H1 (cell line): Measurements from ENCODE around the gene VAV2. TPM values are rescaled to one million over a fixed set of nuclear protein-coding genes. Genes with fewer than 3 reads are reported as not detected.

Experiments
- CTCF ChIA-PET: fragments of 300-600 bp; sonication (Branson Sonifier 250); formaldehyde crosslinking; loops from one replicate; lab custom pipeline; 2021; ENCODE audit not compliant: partially characterized antibody; lab: Charles Lee
- POLR2A ChIA-PET: fragments of 300-600 bp; sonication (Branson Sonifier 250); formaldehyde crosslinking; loops from one replicate; lab custom pipeline; 2021; ENCODE audit warnings: inconsistent platforms; ENCODE audit not compliant: partially characterized antibody; lab: Charles Lee
- DNase-seq, 2 experiments: peaks; one replicate each; pipeline versions ENCODE4 v3.0.0 to v3.0.0-alpha.2; 2010 to 2022; ENCODE audit warnings: low spot score in 2 of 2, low read depth in 1 of 2, mixed read lengths in 1 of 2
- FAIRE-seq: peaks from 2 replicates; lab custom pipeline; 2011; peaks lifted over from hg19 to GRCh38; lab: Jason Lieb, UNC
- H2AFZ ChIP-seq: 2 replicates; pipeline ENCODE4 v1.8.1; 2012; ENCODE audit warnings: low read length, inconsistent platforms
- H2AK5ac ChIP-seq: 2 replicates; pipeline ENCODE4 v1.6.1; 2013; ENCODE audit warnings: low read depth, low read length
- H2BK120ac ChIP-seq: replicated peaks from 2 replicates; pipeline ENCODE3; 2013; ENCODE audit warnings: low read depth, low read length, inconsistent platforms
- H2BK12ac ChIP-seq: 2 replicates; pipeline ENCODE4 v1.6.1; 2013; ENCODE audit warnings: low read depth, low read length
- H2BK15ac ChIP-seq: 2 replicates; pipeline ENCODE4 v1.6.1; 2013; ENCODE audit warnings: low read length
- H2BK20ac ChIP-seq: 2 replicates; pipeline ENCODE4 v1.6.1; 2013; ENCODE audit warnings: low read length
- H2BK5ac ChIP-seq: 2 replicates; pipeline ENCODE4 v1.6.1; 2013; ENCODE audit warnings: low read depth, low read length
- H3K14ac ChIP-seq: 2 replicates; pipeline ENCODE4 v1.6.1; 2013; ENCODE audit warnings: inconsistent platforms; ENCODE audit not compliant: insufficient read length
- H3K18ac ChIP-seq: 2 replicates; pipeline ENCODE4 v1.6.1; 2013; ENCODE audit warnings: low read length; ENCODE audit errors: extremely low read depth
- H3K23ac ChIP-seq: 2 replicates; pipeline ENCODE4 v1.6.1; 2013; ENCODE audit warnings: inconsistent platforms; ENCODE audit not compliant: insufficient read length
- H3K23me2 ChIP-seq: 2 replicates; pipeline ENCODE4 v1.6.1; 2013; ENCODE audit warnings: low read depth, low read length
- H3K27ac ChIP-seq: 2 replicates; pipeline ENCODE4 v1.6.1; 2011; ENCODE audit warnings: low read depth, low read length, inconsistent platforms
- H3K27me3 ChIP-seq, 4 experiments: replicated peaks in 1 of 4; 1 replicate in 1 of 4; 2 replicates in 3 of 4; pipeline versions ENCODE4 v1.6.1 to v1.8.1; 2011 to 2013; ENCODE audit warnings: low read length in 3 of 4, mild to moderate bottlenecking in 3 of 4, inconsistent platforms in 2 of 4, mixed read lengths in 2 of 4, moderate library complexity in 1 of 4; ENCODE audit not compliant: control insufficient read depth in 3 of 4, insufficient read depth in 3 of 4; ENCODE audit errors: extremely low read depth in 1 of 4
- H3K36me3 ChIP-seq, 4 experiments: 2 replicates each; pipeline versions ENCODE4 v1.6.1 to v1.8.1; 2011 to 2013; ENCODE audit warnings: mild to moderate bottlenecking in 4 of 4, low read length in 3 of 4, moderate library complexity in 2 of 4, control low read depth in 1 of 4, inconsistent platforms in 1 of 4; ENCODE audit not compliant: insufficient read depth in 4 of 4, control insufficient read depth in 2 of 4
- H3K4ac ChIP-seq: replicated peaks from 2 replicates; pipeline ENCODE3; 2013; ENCODE audit warnings: low read length, low read depth, mixed read lengths, inconsistent platforms; ENCODE audit not compliant: insufficient read length
- H3K4me1 ChIP-seq, 4 experiments: replicated peaks in 1 of 4; 1 replicate in 1 of 4; 2 replicates in 3 of 4; pipeline versions ENCODE4 v1.6.1 to v1.8.1; 2011 to 2013; ENCODE audit warnings: low read length in 3 of 4, inconsistent platforms in 2 of 4, mixed read lengths in 1 of 4; ENCODE audit not compliant: insufficient read depth in 4 of 4, control insufficient read depth in 3 of 4
- H3K4me2 ChIP-seq, 2 experiments: 2 replicates each; pipeline versions ENCODE4 v1.6.1 to v1.8.1; 2011 to 2013; ENCODE audit warnings: low read depth in 2 of 2, low read length in 2 of 2, control low read depth in 1 of 2, inconsistent platforms in 1 of 2, mild to moderate bottlenecking in 1 of 2; ENCODE audit not compliant: insufficient read depth in 1 of 2
- H3K4me3 ChIP-seq, 4 experiments: fragments of 200-600, 300-600 bp in 1 of 4; sonication (generic), shearing (Covaris generic), sonication (Bioruptor Twin) in 1 of 4; 2 replicates each; pipeline versions ENCODE4 v1.5.1 to v1.8.1; 2011 to 2016; ENCODE audit warnings: low read length in 4 of 4, low read depth in 3 of 4, control low read depth in 2 of 4, inconsistent platforms in 2 of 4, mild to moderate bottlenecking in 2 of 4, mixed read lengths in 1 of 4, moderate library complexity in 1 of 4; ENCODE audit not compliant: insufficient read depth in 2 of 4; ENCODE audit errors: extremely low read depth in 1 of 4
- H3K56ac ChIP-seq: replicated peaks from 2 replicates; pipeline ENCODE3; 2013; ENCODE audit warnings: low read depth, mild to moderate bottlenecking, mixed read lengths, low read length, inconsistent platforms; ENCODE audit not compliant: insufficient read length
- H3K79me1 ChIP-seq: 2 replicates; pipeline ENCODE4 v1.6.1; 2013; ENCODE audit warnings: low read depth, low read length, control low read depth
- H3K79me2 ChIP-seq, 2 experiments: 2 replicates each; pipeline versions ENCODE4 v1.6.1 to v1.8.1; 2012 to 2013; ENCODE audit warnings: low read length in 2 of 2, mild to moderate bottlenecking in 2 of 2, inconsistent platforms in 1 of 2; ENCODE audit not compliant: insufficient read depth in 2 of 2, control insufficient read depth in 1 of 2
- H3K9ac ChIP-seq, 4 experiments: replicated peaks in 1 of 4; 1 replicate in 1 of 4; 2 replicates in 3 of 4; pipeline versions ENCODE4 v1.6.1 to v1.8.1; 2011 to 2013; ENCODE audit warnings: low read depth in 3 of 4, low read length in 3 of 4, control low read depth in 2 of 4, mild to moderate bottlenecking in 2 of 4, moderate library complexity in 2 of 4, inconsistent platforms in 1 of 4; ENCODE audit errors: extremely low read depth in 1 of 4
- H3K9me3 ChIP-seq, 2 experiments: 2 replicates each; pipeline versions ENCODE4 v1.6.1 to v1.8.1; 2012 to 2013; ENCODE audit warnings: mild to moderate bottlenecking in 2 of 2, moderate library complexity in 2 of 2, control low read depth in 1 of 2, inconsistent platforms in 1 of 2, low read depth in 1 of 2, low read length in 1 of 2, mixed read lengths in 1 of 2; ENCODE audit not compliant: insufficient read depth in 2 of 2
- H4K20me1 ChIP-seq, 2 experiments: replicated peaks in 1 of 2; 2 replicates each; pipeline versions ENCODE3 to v1.8.1; 2011 to 2013; ENCODE audit warnings: inconsistent platforms in 2 of 2, low read length in 2 of 2, mild to moderate bottlenecking in 1 of 2; ENCODE audit not compliant: insufficient read depth in 2 of 2, control insufficient read depth in 1 of 2
- H4K5ac ChIP-seq: 2 replicates; pipeline ENCODE4 v1.6.1; 2013; ENCODE audit warnings: low read length, low read depth, mixed read lengths, inconsistent platforms; ENCODE audit not compliant: insufficient read length
- H4K8ac ChIP-seq: 2 replicates; pipeline ENCODE4 v1.8.0; 2013; ENCODE audit warnings: mild to moderate bottlenecking, moderate library complexity, low read length, inconsistent platforms; ENCODE audit not compliant: insufficient read depth; ENCODE audit errors: extremely low read depth
- H4K91ac ChIP-seq: replicated peaks from 2 replicates; pipeline ENCODE3; 2013; ENCODE audit warnings: low read length, mixed read lengths, inconsistent platforms; ENCODE audit not compliant: insufficient read length
- ATF2 ChIP-seq: IDR thresholded peaks from 2 replicates; pipeline ENCODE4 v1.6.1; 2012; ENCODE audit warnings: low read length, inconsistent platforms
- E2F6 ChIP-seq: IDR thresholded peaks from 2 replicates; pipeline ENCODE4 v1.6.1; 2012; ENCODE audit warnings: inconsistent platforms
- JUND ChIP-seq: IDR thresholded peaks from 2 replicates; pipeline ENCODE4 v1.6.1; 2011; ENCODE audit warnings: mild to moderate bottlenecking, improper control_type of control experiment, low read length
- RFX5 ChIP-seq: IDR thresholded peaks from 2 replicates; pipeline ENCODE4 v1.6.1; 2011; ENCODE audit warnings: low read depth, low read length, improper control_type of control experiment, borderline replicate concordance
- SP2 ChIP-seq: IDR thresholded peaks from 2 replicates; pipeline ENCODE4 v1.6.1; 2012; ENCODE audit warnings: mild to moderate bottlenecking, low read length, inconsistent platforms
- USF2 ChIP-seq: IDR thresholded peaks from 2 replicates; pipeline ENCODE4 v1.6.1; 2011; ENCODE audit warnings: low read length, improper control_type of control experiment
- WGBS, 2 experiments: shearing (Covaris generic) in 1 of 2; methylation state at CpG; one replicate each; pipeline versions ENCODE4 v1.1.6 to v1.1.7; 2013 to 2015; ENCODE audit warnings: low lambda C conversion rate in 2 of 2, mixed read lengths in 2 of 2, inconsistent platforms in 1 of 2, low coverage in 1 of 2, missing lambda C conversion rate in 1 of 2; ENCODE audit not compliant: insufficient replicate concordance in 2 of 2, insufficient coverage in 1 of 2, insufficient read length in 1 of 2; ENCODE audit errors: extremely low coverage in 1 of 2, missing lambda C conversion rate in 1 of 2; 5-methylcytosine and 5-hydroxymethylcytosine counted together
- polyA plus RNA-seq, 7 experiments: library from polyadenylated mRNA; depleted of rRNA in 3 of 7; stranded (reverse) in 5 of 7; unstranded in 2 of 7; fragments of >200 nt in 5 of 7; fragments of 200-250 nt in 2 of 7; gene quantifications; 1 replicate in 5 of 7; 2 replicates in 1 of 7; 4 replicates in 1 of 7; pipeline versions ENCODE4 v1.2.1 to v1.2.3, GENCODE V29; 2011 to 2013; ENCODE audit warnings: missing spikeins in 2 of 7, mixed read lengths in 2 of 7
- total RNA-seq: library from RNA; stranded (reverse); fragmentation: NEBNext Ultra II Directional; extraction: Animal tissue kit (Norgen Biotek cat#: 25700); gene quantifications from 2 replicates; pipeline ENCODE4 v1.2.1, GENCODE V29; 2021

Gene VAV2
- total and polyA plus RNA-seq, 2 of the 8 experiments (the other 6 are each of a cell fraction or from before 2014, with no cell fraction given), result 13.6 to 37.6 TPM

- 84% methylated on average over 10 of the region's 10 CpGs; no CpG with 5 or more reads in 1 of the 2 experiments for whole genome bisulfite sequencing, 2 experiments
- peak overlapping the region; percentile 3; the same call in 1 of the 2 replicates for H2BK20ac ChIP-seq
- H3K23me2 ChIP-seq, result peaks cover 4% of the 10 kb centered on the region; the same call in 1 of the 2 replicates
- H3K14ac ChIP-seq, result no peak overlapping the region
- no peaks in the 10 kb centered on the region for H3K79me2 ChIP-seq
- no peaks in the 10 kb centered on the region for H3K36me3 ChIP-seq
- H2AFZ ChIP-seq, result no peak overlapping the region
- H4K5ac ChIP-seq, result no peak overlapping the region
- no peaks in the 10 kb centered on the region for H3K27me3 ChIP-seq
- H2BK120ac ChIP-seq, result no peak overlapping the region
- H3K79me1 ChIP-seq, result no peaks in the 10 kb centered on the region
- no peak overlapping the region for H2BK12ac ChIP-seq
- H4K20me1 ChIP-seq, result peaks cover 0 to 3% of the 10 kb centered on the region in 2 experiments
- no peak overlapping the region for H3K4ac ChIP-seq
- no peak overlapping the region for H3K27ac ChIP-seq
- H3K18ac ChIP-seq, result no peak overlapping the region
- CTCF ChIA-PET, result interaction anchor here (0.6 to 8.8 kb wide), 9 partner anchors 10 to 194 kb away, joined by 3 to 44 read pairs (median 5); no protein-coding TSS in a partner anchor
- H3K23ac ChIP-seq, result no peak overlapping the region
- no peak overlapping the region for H2BK5ac ChIP-seq
- POLR2A ChIA-PET, result no interaction called here
- H3K9ac ChIP-seq, result no peak overlapping the region
- H3K9me3 ChIP-seq, result no peaks in the 10 kb centered on the region
- no peak overlapping the region for H3K56ac ChIP-seq
- peaks cover 0 to 22% (median 15%) of the 10 kb centered on the region in 4 experiments; a peak in 6 of 7 replicates for H3K4me1 ChIP-seq
- H4K91ac ChIP-seq, result no peak overlapping the region
- FAIRE-seq (no peak), DNase-seq (no peak)
- no peak overlapping the region for H4K8ac ChIP-seq
- no peak overlapping the region for H3K4me3 ChIP-seq
- H3K4me2 ChIP-seq, result no peak overlapping the region
- no peak overlapping the region for H2BK15ac ChIP-seq
- H2AK5ac ChIP-seq, result no peak overlapping the region
- TF ChIP-seq JUND (no peak), ATF2 (no peak), USF2 (no peak), RFX5 (no peak), E2F6 (no peak), SP2 (no peak)
Observed at GRCh38 chr9:133732639-133733408, 259.3 kb downstream of the VAV2 start.
